ENCODE data around the gene C16orf87. TPM values are rescaled to one million over a fixed set of nuclear protein-coding genes. Genes with fewer than 3 reads are reported as not detected.

Gene C16orf87
- total RNA-seq, 1 experiment from 2014 or later = 7.8 TPM

DNA sequence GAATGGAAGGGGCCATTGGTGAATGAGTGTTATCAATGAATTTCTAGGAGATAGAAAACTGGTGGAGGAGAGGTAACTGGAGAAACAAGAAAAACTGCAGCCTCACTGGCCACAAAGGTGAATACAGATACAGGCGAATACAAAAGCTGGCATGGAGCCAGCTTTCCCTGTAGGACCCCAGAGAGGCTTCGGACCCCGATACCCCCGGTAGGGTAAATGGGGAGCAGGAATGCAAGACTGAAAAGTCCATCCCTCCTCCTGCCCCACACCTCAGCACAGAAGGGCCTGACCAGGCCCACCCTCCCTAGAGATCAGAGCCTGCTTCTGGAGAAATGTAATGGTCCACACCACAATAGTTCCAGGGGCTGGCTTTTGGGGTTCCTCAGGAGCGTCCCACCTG lies 78.0 kb downstream of the C16orf87 start:
- Histone ChIP-seq H3K36me3 (ENCODE audit: low read depth) (no peaks in the 10 kb centered on the region), H3F3A (ENCODE audit: insufficient read depth, low read depth) (0 out of 2 replicates have a peak, but pooled peaks cover 3% of the 10 kb centered on the region), H3K9me2 (ENCODE audit: insufficient read depth) (no peaks in the 10 kb centered on the region), H3K4me3 (no peak overlapping the region), H3K4me2 (no peak overlapping the region), H3K4me1 (replicated peaks; ENCODE audit: insufficient read depth) (no peaks in the 10 kb centered on the region), H3K27me3 (ENCODE audit: insufficient read depth, low read depth) (0 out of 2 replicates have a peak, but pooled peaks cover 9% of the 10 kb centered on the region), H3K79me2 (ENCODE audit: low read depth) (no peaks in the 10 kb centered on the region), H4K20me1 (ENCODE audit: insufficient read depth) (no peaks in the 10 kb centered on the region), H3K27ac (no peak overlapping the region), H3K9me3 (ENCODE audit: insufficient read depth, low read depth) (no peaks in the 10 kb centered on the region), H2AFZ (no peak overlapping the region)
- ChIA-PET POLR2A (ENCODE audit: unreplicated experiment) (no interaction called here), CTCF (no interaction called here)
- TF ChIP-seq, protein P1, sequence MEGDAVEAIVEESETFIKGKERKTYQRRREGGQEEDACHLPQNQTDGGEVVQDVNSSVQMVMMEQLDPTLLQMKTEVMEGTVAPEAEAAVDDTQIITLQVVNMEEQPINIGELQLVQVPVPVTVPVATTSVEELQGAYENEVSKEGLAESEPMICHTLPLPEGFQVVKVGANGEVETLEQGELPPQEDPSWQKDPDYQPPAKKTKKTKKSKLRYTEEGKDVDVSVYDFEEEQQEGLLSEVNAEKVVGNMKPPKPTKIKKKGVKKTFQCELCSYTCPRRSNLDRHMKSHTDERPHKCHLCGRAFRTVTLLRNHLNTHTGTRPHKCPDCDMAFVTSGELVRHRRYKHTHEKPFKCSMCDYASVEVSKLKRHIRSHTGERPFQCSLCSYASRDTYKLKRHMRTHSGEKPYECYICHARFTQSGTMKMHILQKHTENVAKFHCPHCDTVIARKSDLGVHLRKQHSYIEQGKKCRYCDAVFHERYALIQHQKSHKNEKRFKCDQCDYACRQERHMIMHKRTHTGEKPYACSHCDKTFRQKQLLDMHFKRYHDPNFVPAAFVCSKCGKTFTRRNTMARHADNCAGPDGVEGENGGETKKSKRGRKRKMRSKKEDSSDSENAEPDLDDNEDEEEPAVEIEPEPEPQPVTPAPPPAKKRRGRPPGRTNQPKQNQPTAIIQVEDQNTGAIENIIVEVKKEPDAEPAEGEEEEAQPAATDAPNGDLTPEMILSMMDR (conservative IDR thresholded peaks at IDR 0.05) = no peak
- no peak for TF ChIP-seq EZH2 (IDR thresholded peaks at IDR 0.05; ENCODE audit: low read depth)
- BruUV-seq (replicated peaks) = no TSS peak
- intact Hi-C loops (cut with micrococcal nuclease; ENCODE audit: unreplicated experiment) = no loop called here
- no peak for DNase-seq

DNA sequence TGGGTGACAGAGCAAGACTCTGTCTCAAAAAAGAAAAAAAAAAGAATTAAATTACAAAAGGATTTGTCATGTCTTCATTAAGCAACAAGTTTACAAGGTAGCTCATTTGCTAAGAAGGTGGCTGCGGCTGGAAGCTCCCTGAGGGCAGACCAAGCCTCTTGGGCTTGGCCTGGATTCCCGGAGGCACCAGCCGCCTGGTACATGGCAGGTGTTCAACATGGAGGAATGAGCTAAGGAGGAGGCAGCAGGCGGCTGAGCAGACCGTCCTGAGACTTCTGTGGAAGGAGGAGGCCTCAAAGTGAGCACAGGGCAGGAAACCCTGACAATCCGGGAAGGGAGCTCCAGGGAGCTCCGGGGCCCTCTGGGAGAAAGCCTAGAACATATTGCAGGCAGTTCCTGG lies 79.6 kb downstream of the C16orf87 start:
- H3K9me3 ChIP-seq (ENCODE audit: insufficient read depth, low read depth) = no peaks in the 10 kb centered on the region
- intact Hi-C loops (cut with micrococcal nuclease; ENCODE audit: unreplicated experiment) = no loop called here
- H3K36me3 ChIP-seq (ENCODE audit: low read depth) = no peaks in the 10 kb centered on the region
- no peak for TF ChIP-seq EZH2 (IDR thresholded peaks at IDR 0.05; ENCODE audit: low read depth)
- TF ChIP-seq, protein P1 (conservative IDR thresholded peaks at IDR 0.05) = no peak
- no peak overlapping the region for H3K4me2 ChIP-seq
- H4K20me1 ChIP-seq (ENCODE audit: insufficient read depth) = no peaks in the 10 kb centered on the region
- H3K4me1 ChIP-seq (replicated peaks; ENCODE audit: insufficient read depth) = no peaks in the 10 kb centered on the region
- H3K79me2 ChIP-seq (ENCODE audit: low read depth) = no peaks in the 10 kb centered on the region
- H3F3A ChIP-seq (ENCODE audit: insufficient read depth, low read depth) = 0 out of 2 replicates have a peak, but pooled peaks cover 3% of the 10 kb centered on the region
- 0 out of 2 replicates have a peak, but pooled peaks cover 5% of the 10 kb centered on the region for H3K27me3 ChIP-seq (ENCODE audit: insufficient read depth, low read depth)
- BruUV-seq (replicated peaks) = no TSS peak
- no peak overlapping the region for H2AFZ ChIP-seq
- H3K27ac ChIP-seq = no peak overlapping the region
- H3K4me3 ChIP-seq = no peak overlapping the region
- no peaks in the 10 kb centered on the region for H3K9me2 ChIP-seq (ENCODE audit: insufficient read depth)
- ChIA-PET CTCF (no interaction called here), POLR2A (ENCODE audit: unreplicated experiment) (no interaction called here)
- DNase-seq = no peak

DNA sequence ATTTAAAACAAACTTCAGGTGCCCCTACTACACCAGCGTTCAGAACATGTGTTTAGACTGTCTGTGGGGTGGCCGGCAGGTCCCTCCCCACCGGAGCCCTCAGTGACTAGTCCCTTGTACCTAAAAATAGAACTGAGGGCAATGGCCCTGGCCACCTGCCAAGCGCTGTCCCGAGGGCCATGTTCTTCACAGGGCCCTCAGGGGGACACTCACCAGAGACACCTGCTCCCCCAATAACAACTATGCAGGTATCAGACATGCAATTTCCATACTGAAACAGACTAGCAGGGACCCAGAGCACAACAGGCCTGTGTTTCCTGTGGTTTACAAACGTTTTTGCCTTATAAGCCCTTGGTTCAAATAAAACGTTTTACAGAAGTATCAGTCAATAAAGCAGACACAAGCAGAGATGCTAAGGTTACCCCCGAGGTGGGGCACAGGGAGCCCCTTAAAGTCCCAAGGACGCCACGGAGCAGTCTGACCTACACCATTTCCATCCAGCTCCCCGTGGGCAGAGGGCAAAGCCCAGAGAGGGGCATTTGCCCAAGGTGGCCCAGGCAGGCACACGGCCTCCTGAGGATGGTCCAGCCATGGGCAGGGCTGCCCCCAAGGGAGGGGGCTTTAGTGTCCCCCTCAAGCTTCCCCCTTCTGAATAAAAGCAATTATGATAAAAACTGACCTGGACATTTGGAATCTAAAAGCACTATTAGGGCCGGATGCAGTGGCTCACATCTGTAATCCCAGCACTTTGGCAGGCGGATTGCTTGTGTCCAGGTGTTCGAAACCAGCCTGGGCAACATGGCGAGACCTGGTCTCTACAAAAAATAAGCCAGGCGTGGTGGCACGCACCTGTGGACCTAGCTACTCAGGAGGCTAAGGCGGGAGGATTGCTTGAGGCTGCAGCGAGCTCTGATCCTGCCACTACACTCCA lies 81.9 kb downstream of the C16orf87 start:
- DNase-seq = no peak
- Histone ChIP-seq H4K20me1 (ENCODE audit: insufficient read depth) (no peaks in the 10 kb centered on the region), H3K36me3 (ENCODE audit: low read depth) (no peaks in the 10 kb centered on the region), H2AFZ (no peak overlapping the region), H3K4me2 (no peak overlapping the region), H3K27ac (no peak overlapping the region), H3K79me2 (ENCODE audit: low read depth) (no peaks in the 10 kb centered on the region), H3K9me3 (ENCODE audit: insufficient read depth, low read depth) (no peaks in the 10 kb centered on the region), H3K4me3 (no peak overlapping the region), H3K4me1 (replicated peaks; ENCODE audit: insufficient read depth) (no peaks in the 10 kb centered on the region), H3K9me2 (ENCODE audit: insufficient read depth) (no peaks in the 10 kb centered on the region), H3F3A (ENCODE audit: insufficient read depth, low read depth) (0 out of 2 replicates have a peak, but pooled peaks cover 3% of the 10 kb centered on the region), H3K27me3 (ENCODE audit: insufficient read depth, low read depth) (no peaks in the 10 kb centered on the region)
- BruUV-seq (replicated peaks) = no TSS peak
- POLR2A ChIA-PET (ENCODE audit: unreplicated experiment) = no interaction called here
- CTCF ChIA-PET = no interaction called here
- TF ChIP-seq, protein P1 (conservative IDR thresholded peaks at IDR 0.05) = no peak
- TF ChIP-seq EZH2 (IDR thresholded peaks at IDR 0.05; ENCODE audit: low read depth) = no peak
- intact Hi-C loops (cut with micrococcal nuclease; ENCODE audit: unreplicated experiment) = no loop called here

Data from PC-9 (cell line).